GM19455 (cell line): ENCODE results near the gene NTRK3.
"Not testable (repeated sequence)": the region's sequence is repeated elsewhere in the genome, so short reads cannot be mapped to it uniquely, and the experiment has no call there.

Experiments
- ATAC-seq: cut with Tn5 transposase; IDR thresholded peaks from one replicate; pipeline ENCODE4 v1.9.1; 2021; ENCODE audit not compliant: unreplicated experiment

Gene NTRK3

DNA sequence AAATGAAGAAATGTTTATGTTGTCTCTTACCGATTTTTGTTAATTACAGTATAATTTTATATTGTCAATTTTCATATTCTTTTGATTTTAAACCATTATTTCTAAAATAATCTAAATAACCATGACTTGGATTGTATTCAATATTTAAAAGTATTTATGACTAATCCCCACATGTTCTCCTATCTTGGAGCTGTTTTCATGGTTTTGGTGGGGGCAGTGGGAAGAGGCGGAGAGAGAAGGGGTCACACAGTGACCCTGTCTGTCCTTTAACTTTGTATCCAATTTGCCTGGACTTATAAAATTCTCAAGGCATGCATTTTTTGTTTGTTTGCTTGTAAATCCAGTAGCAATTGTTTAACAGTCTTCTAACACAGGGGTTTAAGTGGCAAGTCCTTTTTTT, 407.4 kb downstream of the NTRK3 start:
- no peak for ATAC-seq

DNA sequence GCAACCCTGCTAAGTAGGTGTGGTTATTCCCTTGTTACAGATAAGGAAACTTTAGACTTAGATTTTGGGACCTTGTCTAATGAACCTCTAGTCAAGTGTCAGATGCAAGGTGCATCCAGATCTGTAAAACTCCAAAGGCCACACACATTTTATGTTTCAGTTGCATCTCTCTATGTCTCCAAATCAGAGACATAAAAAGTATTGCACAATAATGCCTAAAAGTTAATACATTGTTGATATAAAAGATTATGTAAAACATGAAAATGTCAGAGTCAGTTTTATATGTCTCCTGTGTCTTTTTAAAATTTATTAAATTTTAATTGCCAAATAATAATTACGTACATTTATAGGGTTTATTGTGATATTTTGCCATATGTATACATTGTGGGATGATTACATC, 408.5 kb downstream of the NTRK3 start:
- ATAC-seq, result no peak

DNA sequence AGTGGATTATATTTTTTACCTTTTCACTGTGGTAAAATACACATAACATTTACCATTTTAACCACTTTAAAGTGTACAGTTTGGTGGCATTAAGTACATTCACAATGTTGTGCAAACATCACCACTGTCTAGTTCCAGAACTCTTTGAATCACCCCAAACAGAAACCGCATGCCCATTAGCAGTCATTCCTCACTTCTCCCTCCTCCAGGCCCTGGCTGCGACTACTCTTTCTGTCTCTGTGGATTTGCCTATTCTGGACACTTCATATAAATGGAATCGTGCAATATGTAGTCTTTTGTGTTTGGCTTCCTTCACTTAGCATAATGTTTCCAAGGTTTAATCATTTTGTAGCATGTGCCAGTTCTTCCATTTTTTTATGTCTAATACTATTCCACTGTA, 409.8 kb downstream of the NTRK3 start:
- ATAC-seq, result no peak

DNA sequence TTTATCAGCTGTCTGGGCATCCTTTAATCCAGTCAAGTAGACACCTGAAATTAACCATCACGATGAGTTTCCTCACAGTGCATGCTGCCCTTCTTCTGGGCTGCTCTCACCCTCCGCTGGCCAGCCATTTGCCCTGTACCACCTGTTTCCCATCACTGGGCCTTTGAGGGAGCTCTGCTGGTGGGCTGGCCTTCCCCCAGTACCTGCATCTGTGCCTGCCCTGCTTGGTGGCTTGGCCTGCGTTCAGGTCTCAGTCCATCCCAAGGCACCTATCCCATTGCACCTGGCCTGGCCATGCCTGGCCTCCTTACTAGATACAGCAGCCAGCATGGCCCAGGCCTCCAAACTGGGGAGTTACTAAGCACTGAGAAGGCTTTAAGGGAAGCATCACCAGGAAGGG, 413.2 kb downstream of the NTRK3 start:
- no peak for ATAC-seq

DNA sequence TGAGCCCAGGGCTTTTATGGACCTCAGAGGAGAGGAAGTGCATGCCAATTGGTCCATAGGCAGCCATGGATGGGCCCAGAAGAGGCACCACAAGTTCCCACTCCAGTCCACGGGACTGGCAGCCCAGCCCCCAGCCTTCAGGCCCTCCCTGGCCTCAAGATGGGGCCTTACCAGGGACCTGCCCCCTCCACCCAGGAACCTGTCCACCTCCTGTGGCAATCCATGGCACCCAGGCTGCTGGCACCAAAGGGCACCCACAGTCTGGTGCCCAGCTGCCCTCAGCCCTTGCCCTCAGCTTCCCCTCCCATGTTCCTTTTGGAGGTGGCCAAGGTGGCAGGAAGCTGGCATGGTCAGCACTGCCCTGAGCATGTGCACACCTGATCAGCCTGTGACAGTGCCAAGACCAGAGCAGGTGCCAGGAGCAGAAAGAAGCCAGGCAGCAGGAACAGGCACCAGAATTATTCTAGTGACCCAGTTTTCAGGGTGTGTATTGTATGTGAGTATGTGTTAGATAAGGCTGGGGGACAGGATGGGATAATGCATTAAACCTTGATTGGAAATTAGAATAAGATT, 415.0 kb downstream of the NTRK3 start:
- no peak for ATAC-seq

DNA sequence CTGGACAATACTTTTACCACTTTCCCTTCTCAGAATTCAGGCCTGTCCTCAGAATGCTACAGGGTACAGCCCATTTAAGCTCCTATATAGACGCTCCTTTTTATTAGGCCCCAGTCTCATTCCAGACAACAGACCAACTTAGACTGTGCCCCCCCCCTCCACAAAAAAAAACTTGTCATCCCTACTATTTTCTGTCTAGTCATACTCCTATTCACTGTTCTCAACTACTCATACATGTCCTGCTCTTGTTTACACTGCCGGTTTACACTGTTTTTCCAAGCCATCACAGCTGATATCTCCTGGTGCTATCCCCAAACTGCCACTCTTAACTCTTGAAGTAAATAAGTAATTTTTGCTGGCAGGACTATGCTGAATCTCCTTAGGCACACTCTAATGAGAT, 420.7 kb downstream of the NTRK3 start:
- not testable (repeated sequence) for ATAC-seq

DNA sequence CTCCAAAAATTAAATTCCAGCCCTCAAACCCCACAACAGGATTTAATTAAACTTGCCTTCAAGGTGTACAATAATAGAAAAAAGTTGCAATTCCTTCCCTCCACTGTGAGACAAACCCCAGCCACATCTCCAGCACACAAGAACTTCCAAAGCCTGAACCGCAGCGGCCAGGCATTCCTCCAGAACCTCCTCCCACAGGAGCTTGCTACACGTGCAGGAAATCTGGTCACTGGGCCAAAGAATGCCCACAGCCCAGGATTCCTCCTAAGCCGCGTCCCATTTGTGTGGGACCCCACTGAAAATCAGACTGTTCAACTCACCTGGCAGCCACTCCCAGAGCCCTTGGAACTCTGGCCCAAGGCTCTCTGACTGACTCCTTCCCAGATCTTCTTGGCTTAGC, 423.2 kb downstream of the NTRK3 start:
- ATAC-seq, result not testable (repeated sequence)

DNA sequence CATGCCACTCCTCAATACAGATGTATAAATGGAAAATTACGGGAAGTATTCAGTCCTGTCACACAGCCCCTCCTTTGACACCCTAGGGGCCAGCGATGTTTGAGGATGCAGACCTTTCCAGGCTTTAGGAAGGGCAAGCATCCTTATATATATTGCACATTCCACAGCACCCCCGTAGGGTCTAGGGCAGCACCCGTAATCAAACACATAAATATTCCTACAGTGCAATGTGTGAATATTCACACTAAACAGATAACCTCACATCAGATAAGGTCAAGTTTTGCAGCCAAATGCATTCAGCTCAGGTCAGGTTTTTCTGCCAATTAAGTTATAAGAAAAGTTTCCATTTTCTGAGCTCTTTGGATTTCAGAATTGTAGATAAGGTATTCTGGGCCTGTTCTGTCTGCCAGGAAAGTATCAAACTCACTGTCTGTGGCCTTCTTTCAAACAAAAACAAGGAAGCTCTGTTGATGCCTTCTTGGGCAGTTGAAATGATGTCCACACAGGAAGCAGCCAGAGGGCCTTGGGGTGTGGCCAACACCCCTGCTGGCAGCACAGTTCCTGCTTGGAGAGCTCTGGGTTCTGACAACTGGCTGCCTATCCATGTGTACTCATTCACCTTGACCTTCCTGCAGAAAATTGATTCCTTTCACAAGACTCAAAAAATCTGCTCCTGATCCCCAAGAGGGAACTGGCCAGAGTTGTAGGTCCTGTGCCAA, 427.0 kb downstream of the NTRK3 start:
- no peak for ATAC-seq

DNA sequence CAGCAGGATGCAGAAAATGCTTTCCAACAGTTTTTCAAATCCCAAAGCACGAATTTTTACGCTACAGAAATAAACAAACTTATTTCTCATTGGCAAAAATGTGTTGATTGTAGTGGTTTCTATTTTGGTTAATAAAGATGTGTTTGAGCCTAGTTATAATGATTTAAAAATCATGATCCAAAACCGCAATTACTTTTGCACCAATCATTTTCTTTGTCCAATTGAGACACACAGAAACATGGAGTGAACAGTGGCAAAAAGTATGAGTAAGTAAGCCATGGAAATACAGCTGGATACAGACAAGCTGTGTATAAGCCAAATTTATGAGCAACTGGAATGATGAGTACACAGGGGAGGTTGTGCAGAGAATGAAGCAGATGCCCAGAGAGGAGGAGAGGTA, 427.9 kb downstream of the NTRK3 start:
- ATAC-seq, result no peak

DNA sequence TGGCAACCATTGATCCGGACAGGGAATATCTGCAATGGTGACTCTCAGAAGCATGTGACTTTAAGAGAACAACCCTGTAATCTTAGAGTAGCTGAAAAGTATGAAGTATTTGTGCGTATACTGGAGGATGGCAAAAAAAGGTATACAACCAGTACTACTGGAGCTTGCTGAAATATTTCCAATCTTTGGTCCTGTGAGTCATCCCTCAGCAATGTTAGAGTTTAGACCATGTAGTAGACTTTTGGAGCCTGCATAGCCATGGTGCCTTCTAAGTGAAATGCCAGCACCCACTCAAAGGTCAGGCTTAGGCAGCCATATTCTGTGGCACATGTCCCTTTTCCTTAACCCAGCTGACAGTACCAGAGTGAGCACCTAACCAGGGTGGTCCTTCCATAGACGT, 429.4 kb downstream of the NTRK3 start:
- no peak for ATAC-seq

DNA sequence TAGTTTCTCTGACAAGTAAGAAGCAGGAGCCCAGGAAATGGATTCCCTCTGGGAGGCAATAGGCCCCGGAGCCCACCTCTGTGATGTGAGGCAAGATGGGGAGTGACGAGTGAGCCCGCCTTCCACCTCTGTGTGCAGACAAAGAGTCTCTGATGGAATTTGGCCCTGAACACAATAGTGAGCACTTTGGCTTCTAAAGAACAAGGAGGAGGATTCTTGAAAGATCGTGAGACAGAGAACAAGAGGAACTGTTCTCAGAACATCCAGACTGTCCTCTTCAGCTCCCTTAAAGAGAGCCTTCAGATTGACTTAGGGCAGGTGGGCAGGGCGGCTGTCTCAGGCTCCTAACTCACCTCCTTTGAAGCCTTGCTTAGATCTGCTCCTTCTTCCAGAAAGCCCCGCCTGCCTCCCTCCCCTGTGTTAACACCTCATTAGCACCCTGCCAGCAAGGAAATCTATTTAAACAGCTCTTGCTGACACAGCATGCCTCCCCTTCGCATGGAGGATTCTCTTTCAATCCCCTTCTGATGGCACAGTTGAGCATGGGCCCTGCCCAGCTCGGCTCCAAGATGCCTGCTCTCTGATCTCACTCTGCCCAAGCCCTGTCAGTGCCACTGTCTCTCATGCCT, 430.3 kb downstream of the NTRK3 start:
- no peak for ATAC-seq

DNA sequence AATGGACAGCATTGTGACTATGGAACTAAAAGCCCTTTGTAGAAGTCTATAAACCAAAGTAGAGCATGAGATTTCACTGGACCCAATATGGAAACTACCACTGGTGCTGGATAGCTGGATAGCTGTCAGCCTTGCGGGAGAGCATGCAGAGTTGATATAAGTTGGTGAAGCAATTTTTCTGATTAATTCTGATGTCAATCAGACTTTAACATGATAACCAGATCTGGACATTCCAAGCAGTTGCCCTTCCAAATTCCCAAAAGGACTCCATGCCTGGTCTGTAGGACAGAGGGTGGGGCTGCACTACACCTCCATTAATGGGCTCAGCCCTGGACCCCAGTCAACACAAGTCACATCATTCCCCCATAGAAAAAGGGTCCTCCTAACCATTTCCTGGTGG, 437.8 kb downstream of the NTRK3 start:
- no peak for ATAC-seq

DNA sequence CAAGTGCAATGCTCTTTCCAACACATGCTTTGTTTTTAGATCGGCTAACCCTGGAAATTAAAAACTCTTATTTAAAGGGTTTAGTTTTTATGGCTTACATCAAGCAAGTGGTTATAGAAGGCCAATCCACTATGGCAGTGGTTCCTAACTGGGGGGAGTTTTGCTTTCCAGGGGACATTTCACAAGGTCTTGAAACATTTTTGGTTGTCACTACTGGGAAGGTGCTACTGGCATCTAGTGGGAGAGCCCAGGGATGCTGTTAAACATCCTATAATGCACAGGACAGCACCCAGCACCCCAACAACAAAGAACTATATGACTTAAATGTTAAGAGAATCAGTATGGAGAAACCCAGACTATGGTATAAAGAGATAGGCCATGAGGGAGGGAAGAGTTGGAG, 439.0 kb downstream of the NTRK3 start:
- ATAC-seq, result no peak

DNA sequence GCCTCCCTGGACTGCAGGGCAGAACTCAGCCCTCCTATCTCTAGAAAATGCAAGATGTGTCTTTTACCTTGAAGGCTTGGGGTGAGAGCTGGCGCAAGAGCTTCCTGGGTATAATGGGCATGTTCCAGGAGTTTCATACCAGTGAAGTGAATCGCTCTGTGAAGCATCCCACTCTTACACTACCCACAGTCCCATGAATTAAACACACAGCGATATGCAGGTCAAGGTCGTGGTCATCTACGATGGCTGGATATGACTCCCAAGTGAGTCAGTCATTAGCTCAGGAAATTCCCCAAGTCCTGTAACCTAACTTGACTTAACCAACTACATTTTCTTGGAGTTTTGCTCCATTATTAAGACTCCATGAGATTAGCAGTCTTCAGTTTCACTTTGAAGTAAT, 439.7 kb downstream of the NTRK3 start:
- ATAC-seq, result no peak

DNA sequence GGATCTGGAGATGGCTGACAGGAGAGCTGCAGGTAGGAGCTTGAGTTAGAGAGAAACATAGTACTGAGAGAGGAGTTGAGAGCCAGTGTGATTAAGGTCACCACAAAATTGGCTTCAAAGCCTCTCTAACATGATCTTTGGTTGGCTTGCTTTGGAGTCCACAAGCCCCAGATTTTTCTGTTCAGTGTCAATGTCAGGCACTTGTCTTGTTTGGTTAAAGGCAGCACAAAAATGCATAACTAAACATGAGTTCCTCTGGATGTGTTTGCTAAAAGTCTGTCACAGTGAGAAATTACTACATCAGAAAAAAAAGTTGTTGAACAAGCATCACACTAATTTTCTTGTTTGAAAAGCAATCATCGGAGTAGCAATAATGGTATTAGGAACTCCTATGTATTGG, 440.5 kb downstream of the NTRK3 start:
- no peak for ATAC-seq
